Left ventricle myocardium superior (tissue), 1 donor: Measurements from ENCODE around the gene NOS1AP. TPM values are rescaled to one million over a fixed set of nuclear protein-coding genes. Genes with fewer than 3 reads are reported as not detected.

Experiments
- ATAC-seq: fragments of 200-7000 bp; cut with Tn5 transposase; one replicate; pipeline ENCODE4 v1.9.1; 2020; ENCODE audit warnings: mild to moderate bottlenecking, moderate library complexity
- DNase-seq: peaks from one replicate; pipeline ENCODE4 v3.0.0-alpha.2; 2020
- intact Hi-C: fragments of 100-400 bp; cut with micrococcal nuclease; formaldehyde crosslinking; loops from one replicate; pipeline ENCODE4 v1.11.0; 2022
- total RNA-seq: library from RNA; stranded (reverse); fragmentation: NEBNext Ultra II Directional; extraction: Animal tissue kit (Norgen Biotek cat#: 25700); gene quantifications from one replicate; pipeline ENCODE4 v1.2.1, GENCODE V29; 2021
- donor health status: DM: no; HTN: yes; CAD: no; lungs with severe emphysema.

NOS1AP gene
- total RNA-seq, 1 donor from 2014 or later = 5.0 TPM

GRCh38 chr1:162381383-162381782 lies 311.9 kb downstream of the NOS1AP start, which contains the start of gene C1orf226:
Gene C1orf226 (plus strand): TSS chr1:162381728. CDS start chr1:162381902, 174 bp downstream.
- DNase-seq (no peak), ATAC-seq (no peak)
- intact Hi-C loops = no loop called here

DNA sequence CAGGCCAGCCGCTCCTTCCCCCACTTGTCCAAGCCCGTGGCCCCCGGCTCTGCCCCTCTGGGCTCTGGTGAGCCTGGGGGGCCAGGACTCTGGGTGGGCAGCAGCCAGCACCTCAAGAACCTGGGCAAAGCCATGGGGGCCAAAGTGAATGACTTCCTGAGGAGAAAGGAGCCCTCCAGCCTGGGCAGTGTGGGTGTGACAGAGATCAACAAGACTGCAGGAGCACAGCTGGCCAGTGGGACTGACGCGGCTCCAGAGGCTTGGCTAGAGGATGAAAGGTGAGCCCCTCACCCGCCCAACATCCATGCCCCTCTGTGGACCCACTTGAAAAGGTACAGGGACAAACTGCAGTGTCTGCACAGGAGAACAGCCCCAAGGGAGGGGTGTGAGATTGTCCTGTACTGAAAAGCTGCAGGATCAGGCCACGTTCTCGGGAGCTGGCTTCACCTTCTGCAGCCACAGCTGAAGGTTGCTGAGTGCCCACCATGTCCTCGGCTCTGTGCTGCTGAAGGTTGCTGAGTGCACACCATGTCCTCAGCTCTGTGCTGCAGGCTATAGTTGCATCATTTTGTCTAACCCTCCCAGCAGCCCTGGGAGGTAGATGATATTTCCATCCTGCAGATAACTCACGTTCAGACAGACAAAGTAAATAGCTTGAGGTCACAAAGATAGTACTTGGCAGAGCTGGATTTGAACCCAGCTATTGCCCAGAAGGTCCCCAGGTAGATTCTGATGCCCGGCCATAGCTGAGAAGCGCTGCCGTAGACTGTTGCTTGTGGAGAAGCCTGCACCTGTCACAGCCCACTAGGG lies 312.7 kb downstream of the NOS1AP start:
- DNase-seq = no peak
- intact Hi-C loops = no loop called here
- no peak for ATAC-seq

- DNase-seq = no peak
- intact Hi-C loops = no loop called here
- ATAC-seq = no peak
Observed at GRCh38 chr1:162383091-162383490, 313.6 kb downstream of the NOS1AP start.

- no peak for ATAC-seq
- DNase-seq = no peak
- intact Hi-C loops = no loop called here
Observed at GRCh38 chr1:162383516-162383915, 314.0 kb downstream of the NOS1AP start.

DNA sequence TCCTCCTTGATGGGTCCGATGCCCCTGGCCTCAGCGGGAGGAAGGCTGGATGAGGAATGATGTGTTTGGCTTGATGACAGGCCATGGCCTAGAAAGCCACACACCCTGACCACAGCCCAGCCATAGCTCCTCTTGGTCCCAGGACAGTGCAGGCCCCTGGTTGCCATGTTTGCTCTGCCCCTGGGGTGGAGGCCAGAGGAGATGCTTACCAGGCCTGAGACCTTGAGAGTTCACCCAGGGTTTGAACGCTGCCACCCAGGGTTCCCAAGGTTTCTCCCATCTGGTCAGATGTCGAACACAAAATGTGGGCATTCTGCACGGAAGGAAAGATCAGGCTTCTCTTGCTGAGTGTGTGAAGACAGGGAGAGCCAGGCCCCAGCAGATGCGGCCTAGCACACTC lies 314.6 kb downstream of the NOS1AP start:
- intact Hi-C loops = no loop called here
- no peak for ATAC-seq
- no peak for DNase-seq

DNA sequence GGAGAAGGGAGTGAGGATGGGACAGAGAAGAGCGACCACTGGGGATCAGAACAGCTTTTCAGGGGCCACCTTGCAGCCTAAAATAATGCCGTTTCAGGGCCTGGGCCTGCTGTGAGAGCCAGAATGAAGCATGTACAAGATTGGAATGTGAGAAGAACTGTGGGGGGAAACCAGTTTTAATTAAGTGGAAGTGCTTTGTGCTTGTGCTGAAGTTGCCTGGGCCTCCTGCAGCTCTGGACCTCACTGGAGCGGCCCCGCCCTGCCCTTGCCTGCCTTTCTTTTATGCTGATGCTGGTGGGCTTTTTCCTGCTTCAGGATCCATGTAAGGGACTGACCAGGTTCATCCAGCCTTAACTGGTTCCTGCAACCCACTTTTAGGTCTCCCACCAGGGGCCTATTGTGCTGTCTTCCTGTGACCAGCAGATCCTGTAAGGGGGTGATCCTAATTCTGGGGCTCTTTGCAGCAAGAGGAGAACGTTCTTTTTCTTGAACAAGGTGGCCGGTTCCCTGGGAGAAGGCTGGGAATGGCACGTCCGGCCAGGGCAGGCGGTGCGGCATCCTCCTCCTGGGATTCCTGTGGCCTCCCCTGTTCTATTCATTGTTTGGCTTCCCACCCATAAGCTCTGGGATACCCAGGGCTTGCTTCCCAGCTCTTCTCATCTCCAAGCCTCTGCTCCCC lies 315.2 kb downstream of the NOS1AP start:
- intact Hi-C loops = no loop called here
- DNase-seq (no peak), ATAC-seq (no peak)

GRCh38 chr1:162385280-162385623 lies 315.8 kb downstream of the NOS1AP start:
- no peak for DNase-seq
- no peak for ATAC-seq
- intact Hi-C loops = no loop called here

- intact Hi-C loops = no loop called here
- ATAC-seq (no peak), DNase-seq (no peak)
Observed at GRCh38 chr1:162385702-162386101, 316.2 kb downstream of the NOS1AP start.

GRCh38 chr1:162386292-162387225 lies 317.1 kb downstream of the NOS1AP start:
- no peak for ATAC-seq

DNA sequence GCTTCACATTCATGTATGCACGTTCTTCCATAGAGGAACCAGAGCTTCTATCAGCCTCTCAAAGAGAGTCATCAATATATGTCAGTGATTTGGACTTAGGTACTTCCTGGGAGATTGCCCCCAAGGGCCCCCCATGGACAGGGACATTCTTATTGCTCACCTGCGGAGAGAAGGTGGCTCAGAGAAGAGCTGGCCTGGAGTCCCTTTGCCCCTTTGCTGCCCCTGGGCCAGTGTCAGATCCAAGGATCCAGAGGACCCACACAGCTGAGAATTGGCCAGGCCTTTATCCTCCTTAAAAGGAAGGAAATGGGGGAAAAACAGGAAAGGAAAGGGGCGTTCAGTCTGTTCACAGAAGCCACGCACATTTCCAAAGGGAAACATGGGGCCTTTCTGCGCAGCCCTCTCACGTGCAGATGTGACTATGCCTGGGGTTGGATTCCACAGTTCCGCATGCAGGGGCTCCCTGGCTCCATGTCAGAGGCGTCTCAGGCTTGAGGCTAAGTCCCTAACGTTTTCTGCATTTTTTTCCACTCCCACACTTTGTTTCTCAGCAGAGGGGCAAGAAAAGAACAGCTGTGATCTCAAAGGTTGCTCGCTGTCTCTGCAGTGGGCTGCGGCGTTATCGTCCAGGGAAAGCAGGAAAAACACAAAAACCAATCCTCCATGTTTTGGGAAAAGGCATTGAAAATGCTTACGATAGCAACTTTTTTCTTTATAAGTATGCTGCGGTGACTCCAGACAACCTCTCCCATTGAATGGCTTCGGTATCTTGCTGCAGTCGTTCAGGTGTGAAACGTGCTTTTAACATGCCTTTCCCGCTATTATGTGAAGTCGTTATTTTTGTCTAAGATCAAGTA lies 318.0 kb downstream of the NOS1AP start:
- DNase-seq = no peak
- no peak for ATAC-seq
- intact Hi-C loops = no loop called here

More at GRCh38 chr1:162386292-162387225, 317.1 kb downstream of the NOS1AP start:
- no peak for DNase-seq
- intact Hi-C loops = no loop called here

DNA sequence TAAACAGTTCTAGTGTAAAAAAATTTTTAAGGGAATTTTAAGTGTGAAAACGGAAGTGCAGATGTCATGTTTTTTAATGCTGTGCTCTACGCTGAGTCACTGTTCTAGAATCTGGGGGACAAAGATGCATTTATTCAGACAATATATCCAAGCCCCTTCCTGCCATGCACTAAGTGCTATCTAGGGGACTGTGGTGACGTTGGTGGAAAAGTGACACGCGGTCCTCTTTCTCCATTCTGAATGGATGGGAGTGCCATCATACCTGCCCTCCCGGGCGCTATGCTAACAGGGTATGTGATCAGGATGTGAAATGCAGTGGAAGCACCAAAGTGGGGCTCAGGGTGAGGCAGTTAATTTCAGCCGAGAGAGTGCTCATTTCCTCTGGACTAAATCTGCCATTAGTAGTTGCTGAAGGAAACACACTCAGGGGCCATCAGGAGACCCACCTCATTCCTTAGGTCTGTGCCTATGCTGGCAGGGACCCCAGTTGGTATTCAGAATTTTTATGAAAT lies 318.6 kb downstream of the NOS1AP start:
- DNase-seq (no peak), ATAC-seq (no peak)
- intact Hi-C loops = no loop called here

DNA sequence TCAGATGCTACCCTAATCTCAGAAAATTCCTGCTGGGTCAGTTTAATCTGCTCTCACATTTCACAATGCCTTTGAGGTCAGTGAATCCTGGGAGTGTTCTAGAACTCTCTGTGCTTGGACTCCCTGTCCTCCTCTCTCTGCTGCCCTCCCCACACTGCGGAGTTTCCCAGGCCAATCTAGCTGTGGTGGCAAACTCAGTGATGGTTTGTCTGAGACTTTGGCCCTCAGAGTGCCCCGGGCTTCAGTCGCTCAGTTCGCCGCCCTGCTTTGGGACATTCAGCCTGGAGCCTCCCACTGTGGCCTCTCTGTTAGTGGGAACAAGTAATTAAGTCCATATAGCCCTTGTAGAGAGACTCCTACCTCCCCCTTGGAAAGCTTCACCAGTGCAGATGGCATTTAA lies 319.1 kb downstream of the NOS1AP start:
- ATAC-seq (peak; percentile 46), DNase-seq (peak; percentile 26)
- intact Hi-C loops = no loop called here

- no peak for ATAC-seq
- no peak for DNase-seq
- intact Hi-C loops = no loop called here
Observed at GRCh38 chr1:162389021-162389818, 319.7 kb downstream of the NOS1AP start.

DNA sequence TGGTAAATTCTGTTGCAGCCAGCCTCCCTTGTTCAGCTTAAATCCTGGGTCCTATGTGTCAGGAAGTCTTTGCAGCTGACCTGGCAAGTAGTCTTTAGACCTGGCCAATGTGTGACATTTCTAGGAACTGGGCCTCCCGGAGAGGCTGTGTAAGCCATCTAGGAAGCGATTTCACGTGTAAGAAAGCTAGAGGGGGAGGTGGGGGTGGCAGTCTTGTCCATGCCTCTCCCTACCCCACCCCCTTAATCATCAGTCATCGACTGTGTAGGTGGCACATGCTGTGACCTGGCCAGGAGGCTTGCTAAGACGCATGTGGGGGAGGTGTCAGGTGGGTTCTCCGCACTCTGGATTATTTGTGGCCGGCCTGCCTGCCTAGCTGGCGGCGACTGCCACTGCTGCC lies 320.5 kb downstream of the NOS1AP start:
- DNase-seq (no peak), ATAC-seq (no peak)
- intact Hi-C loops = loop anchor here (5.0 kb wide), 1 partner anchor 333 kb away; no protein-coding TSS in a partner anchor

GRCh38 chr1:162390396-162391185 lies 321.1 kb downstream of the NOS1AP start:
- ATAC-seq = no peak
- intact Hi-C loops = loop anchor here (5.0 kb wide), 1 partner anchor 333 kb away; no protein-coding TSS in a partner anchor
- no peak for DNase-seq

GRCh38 chr1:162391790-162392563 lies 322.5 kb downstream of the NOS1AP start:
- ATAC-seq (peak; percentile 41), DNase-seq (no peak)
- intact Hi-C loops = loop anchor here (5.0 kb wide), 1 partner anchor 335 kb away; no protein-coding TSS in a partner anchor
